Sigmoid colon (tissue), 7 donors: ENCODE data around the gene DOCK1. TPM values are rescaled to one million over a fixed set of nuclear protein-coding genes. Genes with fewer than 3 reads are reported as not detected.

ENCODE experiments used
- DNase-seq: peaks from one replicate; pipeline ENCODE4 v3.0.0-alpha.2; 2019
- H3K27ac ChIP-seq, 4 donors: fragments of 200-600 bp; sonication (generic); one replicate each; pipeline ENCODE4 v1.5.1; 2016 to 2019; ENCODE audit warnings: mild to moderate bottlenecking in 1 of 4
- H3K27me3 ChIP-seq, 3 donors: fragments of 200-600 bp; sonication (generic); one replicate each; pipeline ENCODE4 v1.5.1; 2019; ENCODE audit warnings: mild to moderate bottlenecking in 1 of 3
- H3K36me3 ChIP-seq, 4 donors: fragments of 200-600 bp; sonication (generic); one replicate each; pipeline ENCODE4 v1.5.1; 2016 to 2019
- H3K4me1 ChIP-seq, 4 donors: fragments of 200-600 bp; sonication (generic); one replicate each; pipeline ENCODE4 v1.5.1; 2017 to 2019
- H3K4me3 ChIP-seq, 4 donors: fragments of 200-600 bp; sonication (generic); one replicate each; pipeline ENCODE4 v1.5.1; 2017 to 2019; ENCODE audit warnings: mild to moderate bottlenecking in 2 of 4, moderate library complexity in 1 of 4
- H3K9me3 ChIP-seq, 4 donors: fragments of 200-600 bp in 3 of 4; sonication (generic) in 3 of 4; one replicate each; pipeline versions ENCODE4 v1.5.1 to v1.6.1; 2013 to 2019
- EP300 ChIP-seq, 4 donors: sonication (generic); formaldehyde crosslinking; IDR thresholded peaks; one replicate each; pipeline ENCODE4 v1.6.1; 2017; ENCODE audit warnings: antibody characterized with exemption in 4 of 4
- POLR2A ChIP-seq, 2 donors: fragments of 450-650 bp; IDR thresholded peaks; one replicate each; pipeline ENCODE4 v1.6.1; 2016; ENCODE audit warnings: antibody characterized with exemption in 2 of 2, mild to moderate bottlenecking in 2 of 2, moderate library complexity in 2 of 2
- POLR2AphosphoS5 ChIP-seq, 4 donors: sonication (generic); formaldehyde crosslinking; IDR thresholded peaks; one replicate each; pipeline ENCODE4 v1.6.1; 2017; ENCODE audit warnings: antibody characterized with exemption in 4 of 4
- WGBS, 2 donors: extraction: QIAGEN DNeasy Blood & Tissue Kit; methylation state at CpG; one replicate each; pipeline ENCODE4 v1.1.7; 2013; 5-methylcytosine and 5-hydroxymethylcytosine counted together
- intact Hi-C: fragments of 100-400 bp; cut with DNase I; formaldehyde crosslinking; loops from one replicate; pipeline ENCODE4 v1.15.1; 2023
- polyA plus RNA-seq, 3 donors: library from polyadenylated mRNA; stranded (reverse); fragments of 200-250 nt; gene quantifications; one replicate each; pipeline ENCODE4 v1.2.3, GENCODE V29; 2013
- total RNA-seq, 4 donors: library from RNA; depleted of rRNA; stranded (reverse); fragments of >200 nt; gene quantifications; one replicate each; pipeline ENCODE4 v1.1.0, GENCODE V29; 2016
- TF ChIP-seq, protein P1 (sequence below), 4 experiments: fragments of 450-650 bp in 3 of 4; fragments of 200-600 bp in 1 of 4; IDR thresholded peaks; one replicate each; pipeline ENCODE4 v1.5.1; 2016 to 2019; ENCODE audit warnings: antibody characterized with exemption in 4 of 4, mild to moderate bottlenecking in 3 of 4, moderate library complexity in 2 of 4
- donor health status: healthy with polysubstance abuse.
- donor health status: Bipolar disorder and iron deficiency.
- donor health status: healthy.

Gene DOCK1
- total and polyA plus RNA-seq, 7 donors: 15.0 to 53.7 (median 40.2) TPM

DNA sequence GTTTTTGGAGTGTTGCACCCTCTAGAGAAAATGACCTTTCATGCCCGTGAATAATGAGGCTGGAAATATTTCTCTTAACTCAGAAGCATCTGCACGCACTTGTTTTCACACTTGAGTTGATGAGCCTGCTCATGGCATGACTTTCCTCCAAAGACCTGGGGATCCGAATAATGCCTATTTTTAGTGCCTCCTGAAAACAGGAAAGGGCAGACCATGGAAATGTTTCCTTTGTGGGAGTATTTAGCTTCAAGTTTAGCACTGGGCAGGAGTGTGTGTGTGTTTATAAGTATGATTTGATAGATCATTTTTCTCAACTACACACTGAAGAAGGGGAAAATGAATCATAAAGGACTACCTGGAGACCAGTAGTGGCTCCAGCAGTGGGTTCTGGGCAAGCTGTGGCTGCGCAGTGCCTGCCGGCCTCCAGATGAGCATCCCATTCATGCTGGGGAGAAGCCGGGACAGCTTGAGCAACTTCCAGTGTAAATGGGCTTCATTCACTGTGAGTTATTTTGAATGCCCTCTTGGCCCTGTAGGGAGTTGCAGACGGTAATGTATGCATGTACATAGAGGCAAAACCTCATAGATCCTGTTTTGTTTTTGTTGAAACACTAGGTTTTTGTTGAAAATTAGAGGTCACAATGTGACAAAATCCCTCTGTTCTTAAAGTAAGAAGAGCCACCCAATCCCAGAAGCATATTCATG, 408.9 kb downstream of the DOCK1 start:
- H3K4me1 ChIP-seq: no peaks in the 10 kb centered on the region
- no peaks in the 10 kb centered on the region for H3K9me3 ChIP-seq
- H3K4me3 ChIP-seq: no peak overlapping the region
- TF ChIP-seq, protein P1, sequence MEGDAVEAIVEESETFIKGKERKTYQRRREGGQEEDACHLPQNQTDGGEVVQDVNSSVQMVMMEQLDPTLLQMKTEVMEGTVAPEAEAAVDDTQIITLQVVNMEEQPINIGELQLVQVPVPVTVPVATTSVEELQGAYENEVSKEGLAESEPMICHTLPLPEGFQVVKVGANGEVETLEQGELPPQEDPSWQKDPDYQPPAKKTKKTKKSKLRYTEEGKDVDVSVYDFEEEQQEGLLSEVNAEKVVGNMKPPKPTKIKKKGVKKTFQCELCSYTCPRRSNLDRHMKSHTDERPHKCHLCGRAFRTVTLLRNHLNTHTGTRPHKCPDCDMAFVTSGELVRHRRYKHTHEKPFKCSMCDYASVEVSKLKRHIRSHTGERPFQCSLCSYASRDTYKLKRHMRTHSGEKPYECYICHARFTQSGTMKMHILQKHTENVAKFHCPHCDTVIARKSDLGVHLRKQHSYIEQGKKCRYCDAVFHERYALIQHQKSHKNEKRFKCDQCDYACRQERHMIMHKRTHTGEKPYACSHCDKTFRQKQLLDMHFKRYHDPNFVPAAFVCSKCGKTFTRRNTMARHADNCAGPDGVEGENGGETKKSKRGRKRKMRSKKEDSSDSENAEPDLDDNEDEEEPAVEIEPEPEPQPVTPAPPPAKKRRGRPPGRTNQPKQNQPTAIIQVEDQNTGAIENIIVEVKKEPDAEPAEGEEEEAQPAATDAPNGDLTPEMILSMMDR (IDR thresholded peaks at IDR 0.05): no peak
- TF ChIP-seq POLR2A (IDR thresholded peaks at IDR 0.05) (no peak), POLR2AphosphoS5 (IDR thresholded peaks at IDR 0.05) (no peak), EP300 (IDR thresholded peaks at IDR 0.05) (no peak)
- intact Hi-C loops: no loop called here
- H3K27ac ChIP-seq: no peak overlapping the region
- H3K36me3 ChIP-seq: no peaks in the 10 kb centered on the region
- DNase-seq: no peak
- 86 to 95% methylated on average over 7 of the region's 7 CpGs for whole genome bisulfite sequencing, 2 donors
- no peaks in the 10 kb centered on the region for H3K27me3 ChIP-seq

DNA sequence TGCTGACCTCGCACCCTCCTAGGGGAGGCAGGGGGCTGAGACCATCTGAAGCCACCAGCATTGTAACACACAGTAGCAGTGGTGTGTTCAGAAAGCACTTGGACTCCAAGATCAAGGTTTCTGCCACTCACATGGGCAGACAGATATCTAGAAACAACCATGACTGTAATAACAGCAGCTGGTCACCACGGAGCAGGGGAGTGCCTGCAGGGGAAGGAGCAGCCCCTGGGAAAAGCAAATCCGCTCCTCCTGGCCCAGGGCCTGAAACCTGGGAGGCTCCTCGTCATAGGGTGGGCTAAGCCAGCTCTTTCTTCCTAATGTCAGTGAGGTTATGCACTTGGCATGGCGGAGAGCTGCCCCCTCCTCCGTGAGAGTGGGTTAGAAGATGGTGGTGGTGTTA, 409.6 kb downstream of the DOCK1 start:
- DNase-seq: no peak
- intact Hi-C loops: no loop called here
- no peaks in the 10 kb centered on the region for H3K36me3 ChIP-seq
- WGBS, 2 donors: 85 to 86% methylated on average over 6 of the region's 6 CpGs
- no peaks in the 10 kb centered on the region for H3K27me3 ChIP-seq
- no peak overlapping the region for H3K27ac ChIP-seq
- H3K4me3 ChIP-seq: no peak overlapping the region
- no peaks in the 10 kb centered on the region for H3K4me1 ChIP-seq
- H3K9me3 ChIP-seq: no peaks in the 10 kb centered on the region
- TF ChIP-seq POLR2AphosphoS5 (IDR thresholded peaks at IDR 0.05): no peak
- TF ChIP-seq, protein P1 (IDR thresholded peaks at IDR 0.05): no peak
- TF ChIP-seq EP300 (IDR thresholded peaks at IDR 0.05): no peak
- no peak for TF ChIP-seq POLR2A (IDR thresholded peaks at IDR 0.05)

- TF ChIP-seq POLR2A (IDR thresholded peaks at IDR 0.05): no peak
- TF ChIP-seq POLR2AphosphoS5 (IDR thresholded peaks at IDR 0.05): no peak
- TF ChIP-seq EP300 (IDR thresholded peaks at IDR 0.05): no peak
- TF ChIP-seq, protein P1 (IDR thresholded peaks at IDR 0.05): no peak
- no peaks in the 10 kb centered on the region for H3K36me3 ChIP-seq
- no peak overlapping the region for H3K27ac ChIP-seq
- intact Hi-C loops: no loop called here
- 93 to 95% methylated on average over 5 of the region's 5 CpGs for WGBS, 2 donors
- H3K4me3 ChIP-seq: no peak overlapping the region
- no peaks in the 10 kb centered on the region for H3K27me3 ChIP-seq
- no peak for DNase-seq
- H3K9me3 ChIP-seq: no peaks in the 10 kb centered on the region
- no peaks in the 10 kb centered on the region for H3K4me1 ChIP-seq
Measured at GRCh38 chr10:127315888-127316287, 410.7 kb downstream of the DOCK1 start.

DNA sequence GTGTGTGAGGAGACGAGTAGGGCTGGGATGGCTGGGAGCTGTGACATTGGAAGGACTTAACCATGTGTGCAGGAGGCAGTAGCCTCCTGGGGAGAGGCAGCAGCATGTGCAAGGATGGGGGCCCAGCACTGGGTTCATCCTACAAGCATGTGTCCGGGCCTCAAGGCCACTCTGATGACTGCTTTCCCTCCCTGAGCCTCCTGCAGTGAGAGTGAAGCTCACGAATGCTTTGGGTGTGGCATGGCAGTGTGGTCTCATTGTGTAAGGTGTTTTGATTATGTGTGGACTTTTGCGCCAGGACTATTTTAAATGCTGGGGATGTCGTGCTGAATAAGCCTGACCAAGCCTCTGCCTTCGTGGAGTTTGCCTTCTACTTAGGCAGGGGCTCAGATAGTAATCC, 413.2 kb downstream of the DOCK1 start:
- Histone ChIP-seq H3K9me3 (no peaks in the 10 kb centered on the region), H3K27ac (no peak overlapping the region), H3K4me1 (no peaks in the 10 kb centered on the region), H3K36me3 (no peaks in the 10 kb centered on the region), H3K27me3 (no peaks in the 10 kb centered on the region), H3K4me3 (no peak overlapping the region)
- TF ChIP-seq, protein P1 (IDR thresholded peaks at IDR 0.05): no peak
- TF ChIP-seq POLR2A (IDR thresholded peaks at IDR 0.05) (no peak), POLR2AphosphoS5 (IDR thresholded peaks at IDR 0.05) (no peak), EP300 (IDR thresholded peaks at IDR 0.05) (no peak)
- no peak for DNase-seq
- 78 to 88% methylated on average over 6 of the region's 6 CpGs for WGBS, 2 donors
- intact Hi-C loops: no loop called here

DNA sequence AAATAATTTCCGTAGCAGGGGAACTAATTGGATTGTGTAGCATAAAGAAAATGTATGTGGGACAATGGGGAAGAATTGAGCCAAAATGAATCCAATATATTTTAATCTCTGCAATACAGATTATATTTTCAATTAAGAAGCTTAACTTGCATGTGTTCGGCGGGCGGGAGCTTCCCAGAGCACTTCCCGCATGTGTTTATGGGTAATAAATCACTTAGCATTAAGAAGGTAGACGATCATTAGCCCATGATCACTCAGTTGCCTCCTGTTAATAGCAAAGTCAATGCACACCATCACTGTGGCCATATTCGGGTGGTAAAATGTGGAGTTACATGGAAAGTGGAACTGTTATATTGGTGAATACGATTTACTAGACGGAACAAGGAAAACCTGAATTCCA, 414.0 kb downstream of the DOCK1 start:
- intact Hi-C loops: no loop called here
- H3K4me3 ChIP-seq: no peak overlapping the region
- TF ChIP-seq, protein P1 (IDR thresholded peaks at IDR 0.05): no peak
- TF ChIP-seq POLR2A (IDR thresholded peaks at IDR 0.05) (no peak), EP300 (IDR thresholded peaks at IDR 0.05) (no peak), POLR2AphosphoS5 (IDR thresholded peaks at IDR 0.05) (no peak)
- no peak for DNase-seq
- H3K27ac ChIP-seq: no peak overlapping the region
- no peaks in the 10 kb centered on the region for H3K9me3 ChIP-seq
- H3K27me3 ChIP-seq: no peaks in the 10 kb centered on the region
- H3K4me1 ChIP-seq: no peaks in the 10 kb centered on the region
- WGBS, 2 donors: 93 to 96% methylated on average over 9 of the region's 9 CpGs
- no peaks in the 10 kb centered on the region for H3K36me3 ChIP-seq
